Nucleus accumbens (tissue), 56 donors: ENCODE measurements around the gene IFNA16.
"Not testable (repeated sequence)": the region's sequence is repeated elsewhere in the genome, so short reads cannot be mapped to it uniquely, and the experiment has no call there.

Source experiments
- DNase-seq, 56 donors: peaks; one replicate each; lab custom pipeline; 2025; lab: John Stamatoyannopoulos, UW

IFNA16 gene

GRCh38 chr9:21217211-21217610 is at the start of gene IFNA16:
Gene IFNA16 (minus strand): TSS chr9:21217311. CDS start chr9:21217305, 6 bp downstream.
- DNase-seq, result not testable (repeated sequence)

- DNase-seq, result no peak
Measured at GRCh38 chr9:21265421-21266189, 48.5 kb upstream of the IFNA16 start.

GRCh38 chr9:21255538-21256212 is 38.6 kb upstream of the IFNA16 start:
- DNase-seq, result no peak

GRCh38 chr9:21252721-21253547 is 35.8 kb upstream of the IFNA16 start:
- DNase-seq, result peak in 10 of 56 donors; percentile 0 to 45 (median 6)

GRCh38 chr9:21251638-21252037 is 34.5 kb upstream of the IFNA16 start:
- DNase-seq, result no peak

- DNase-seq, result no peak
Measured at GRCh38 chr9:21251190-21251589, 34.1 kb upstream of the IFNA16 start.

- DNase-seq, result no peak
Measured at GRCh38 chr9:21244836-21245235, 27.7 kb upstream of the IFNA16 start.

- DNase-seq, result no peak
Measured at GRCh38 chr9:21239911-21240310, 22.8 kb upstream of the IFNA16 start, which contains the start of gene IFNA14. Gene IFNA14 (minus strand): TSS chr9:21240005. CDS start chr9:21239935, 70 bp downstream.

GRCh38 chr9:21236360-21236714 is 19.2 kb upstream of the IFNA16 start:
- not testable (repeated sequence) for DNase-seq

GRCh38 chr9:21235468-21236359 is 18.6 kb upstream of the IFNA16 start:
- peak in 9 of 56 donors; percentile 2 to 36 (median 16) for DNase-seq

- no peak for DNase-seq
Measured at GRCh38 chr9:21234153-21234687, 17.1 kb upstream of the IFNA16 start.

- DNase-seq, result no peak
Measured at GRCh38 chr9:21233258-21233657, 16.1 kb upstream of the IFNA16 start.

- DNase-seq, result no peak
Measured at GRCh38 chr9:21228122-21228521, 11.0 kb upstream of the IFNA16 start, which contains the start of gene IFNA17. Gene IFNA17 (minus strand): TSS chr9:21228222. CDS start chr9:21228173, 49 bp downstream.

GRCh38 chr9:21213411-21214326 is 3.4 kb downstream of the IFNA16 start:
- DNase-seq, result not testable (repeated sequence)

GRCh38 chr9:21212160-21212559 is 5.0 kb downstream of the IFNA16 start:
- DNase-seq, result not testable (repeated sequence)

- not testable (repeated sequence) for DNase-seq
Measured at GRCh38 chr9:21210782-21211181, 6.3 kb downstream of the IFNA16 start.

GRCh38 chr9:21210311-21210710 is 6.8 kb downstream of the IFNA16 start:
- DNase-seq, result no peak

- DNase-seq, result not testable (repeated sequence)
Measured at GRCh38 chr9:21207043-21207442, 10.1 kb downstream of the IFNA16 start, which contains the start of gene IFNA10. Gene IFNA10 (minus strand): TSS chr9:21207143. CDS start chr9:21207097, 46 bp downstream.
